Keratinocyte (primary cell): ENCODE measurements around the gene TCF7L2. TPM values are rescaled to one million over a fixed set of nuclear protein-coding genes. Genes with fewer than 3 reads are reported as not detected.

Experiments
- DNase-seq: peaks from one replicate; pipeline ENCODE4 v3.0.0-alpha.2; 2011; ENCODE audit warnings: low read depth, missing footprints, low spot score
- FAIRE-seq: peaks from 2 replicates; lab custom pipeline; 2011; peaks lifted over from hg19 to GRCh38; lab: Jason Lieb, UNC
- H2AFZ ChIP-seq: 2 replicates; pipeline ENCODE4 v1.6.0; 2012; ENCODE audit warnings: low read length, control low read depth, inconsistent platforms; ENCODE audit not compliant: control insufficient read depth
- H3K27ac ChIP-seq: 2 replicates; pipeline ENCODE4 v1.5.1; 2011; ENCODE audit warnings: low read length; ENCODE audit not compliant: control insufficient read depth, insufficient read depth
- H3K27me3 ChIP-seq: 3 replicates; pipeline ENCODE4 v1.6.0; 2011; ENCODE audit warnings: low read length; ENCODE audit not compliant: control insufficient read depth, insufficient read depth; ENCODE audit errors: extremely low read depth
- H3K36me3 ChIP-seq, 2 experiments: 2 replicates in 1 of 2; 3 replicates in 1 of 2; pipeline ENCODE4 v1.5.1; 2011; ENCODE audit warnings: low read length in 2 of 2, mild to moderate bottlenecking in 1 of 2; ENCODE audit not compliant: control insufficient read depth in 2 of 2, insufficient read depth in 2 of 2; ENCODE audit errors: extremely low read depth in 1 of 2
- H3K4me1 ChIP-seq: 3 replicates; pipeline ENCODE4 v1.5.1; 2011; ENCODE audit warnings: low read length; ENCODE audit not compliant: control insufficient read depth, insufficient read depth; ENCODE audit errors: extremely low read depth
- H3K4me2 ChIP-seq: 3 replicates; pipeline ENCODE4 v1.6.0; 2011; ENCODE audit warnings: low read depth, low read length; ENCODE audit not compliant: control insufficient read depth, insufficient read depth; ENCODE audit errors: extremely low read depth
- H3K4me3 ChIP-seq, 3 experiments: fragments of 200-600 bp in 1 of 3; sonication (generic) in 1 of 3; 2 replicates in 2 of 3; 3 replicates in 1 of 3; pipeline ENCODE4 v1.5.1; 2011 to 2016; ENCODE audit warnings: low read length in 3 of 3, mild to moderate bottlenecking in 3 of 3, control low read depth in 2 of 3, inconsistent platforms in 1 of 3, low read depth in 1 of 3, mixed read lengths in 1 of 3, mixed run types in 1 of 3, moderate library complexity in 1 of 3; ENCODE audit not compliant: control insufficient read depth in 2 of 3, insufficient read depth in 2 of 3; ENCODE audit errors: extremely low read depth in 1 of 3
- H3K79me2 ChIP-seq: 2 replicates; pipeline ENCODE4 v1.6.0; 2012; ENCODE audit warnings: low read length; ENCODE audit not compliant: control insufficient read depth, insufficient read depth
- H3K9ac ChIP-seq: 3 replicates; pipeline ENCODE4 v1.6.0; 2011; ENCODE audit warnings: low read length; ENCODE audit not compliant: control insufficient read depth, insufficient read depth; ENCODE audit errors: extremely low read depth
- H3K9me1 ChIP-seq: 3 replicates; pipeline ENCODE4 v1.6.0; 2011; ENCODE audit warnings: low read length; ENCODE audit not compliant: control insufficient read depth, insufficient read depth; ENCODE audit errors: extremely low read depth
- H3K9me3 ChIP-seq: 2 replicates; pipeline ENCODE4 v1.5.1; 2012; ENCODE audit warnings: low read depth, low read length; ENCODE audit not compliant: control insufficient read depth
- H4K20me1 ChIP-seq: 3 replicates; pipeline ENCODE4 v1.6.0; 2011; ENCODE audit warnings: low read length; ENCODE audit not compliant: control insufficient read depth, insufficient read depth; ENCODE audit errors: extremely low read depth
- CTCF ChIP-seq, 3 experiments: IDR thresholded peaks in 1 of 3; conservative IDR thresholded peaks in 1 of 3; optimal IDR thresholded peaks in 1 of 3; 2 replicates in 2 of 3; 3 replicates in 1 of 3; pipeline versions ENCODE3 to v1.5.1; 2011; ENCODE audit warnings: low read length in 3 of 3, mild to moderate bottlenecking in 3 of 3, moderate library complexity in 2 of 3, control low read depth in 1 of 3, inconsistent platforms in 1 of 3; ENCODE audit not compliant: insufficient read depth in 2 of 3; ENCODE audit errors: extremely low read depth in 1 of 3
- EZH2 ChIP-seq: IDR thresholded peaks from one replicate; pipeline ENCODE4 v1.6.1; 2012; ENCODE audit warnings: inconsistent platforms, mild to moderate bottlenecking, low read length, moderate library complexity
- dilution Hi-C: fragments of 300-500 bp; cut with MboI; formaldehyde crosslinking; loops from one replicate; pipeline ENCODE4 v1.7.0; 2020; ENCODE audit warnings: low sequenced_read_pairs; ENCODE audit not compliant: extremely low pct_ligation_motif_present
- polyA plus RNA-seq, 5 experiments: library from polyadenylated mRNA; depleted of rRNA in 3 of 5; stranded (reverse) in 3 of 5; stranded (forward) in 1 of 5; unstranded in 1 of 5; fragments of >200 nt; gene quantifications; 1 replicate in 1 of 5; 2 replicates in 3 of 5; 3 replicates in 1 of 5; pipeline versions ENCODE4 v1.2.1 to v1.2.3, GENCODE V29; 2011 to 2012; ENCODE audit warnings: missing spikeins in 2 of 5, low read depth in 1 of 5, low replicate concordance in 1 of 5

The TCF7L2 gene
- polyA plus RNA-seq, 1 donor (not counting 4 experiments of a cell fraction or from before 2014, with no cell fraction given) = 2.5 TPM

- Histone ChIP-seq H3K9me3 (no peaks in the 10 kb centered on the region), H4K20me1 (peaks cover 2% of the 10 kb centered on the region), H2AFZ (no peak overlapping the region), H3K9me1 (no peaks in the 10 kb centered on the region), H3K36me3 (no peaks in the 10 kb centered on the region), H3K27ac (no peak overlapping the region), H3K27me3 (no peaks in the 10 kb centered on the region), H3K9ac (no peak overlapping the region), H3K4me1 (peaks cover 11% of the 10 kb centered on the region), H3K4me3 (no peak overlapping the region), H3K4me2 (no peak overlapping the region), H3K79me2 (peaks cover 2% of the 10 kb centered on the region)
- FAIRE-seq (no peak), DNase-seq (no peak)
- TF ChIP-seq CTCF (optimal IDR thresholded peaks at IDR 0.05 in 1 of 3, IDR thresholded peaks at IDR 0.05 in 1 of 3, conservative IDR thresholded peaks at IDR 0.05 in 1 of 3; ENCODE audit: extremely low read depth in 1 of 3, insufficient read depth in 2 of 3, low read length in 3 of 3) (no peak), EZH2 (no peak)
- dilution Hi-C loops = no loop called here
Measured at GRCh38 chr10:113003052-113003451, 53.0 kb downstream of the TCF7L2 start.

GRCh38 chr10:113004069-113004618 lies 54.1 kb downstream of the TCF7L2 start:
- H3K4me2 ChIP-seq = no peak overlapping the region

More at GRCh38 chr10:113004069-113004618, 54.1 kb downstream of the TCF7L2 start:
- no peak overlapping the region for H3K9ac ChIP-seq
- H3K79me2 ChIP-seq = peaks cover under 1% of the 10 kb centered on the region
- no peaks in the 10 kb centered on the region for H3K9me1 ChIP-seq
- H3K4me3 ChIP-seq = no peak overlapping the region
- H3K27me3 ChIP-seq = no peaks in the 10 kb centered on the region
- H3K36me3 ChIP-seq = no peaks in the 10 kb centered on the region
- peaks cover 2% of the 10 kb centered on the region for H4K20me1 ChIP-seq
- H3K9me3 ChIP-seq = no peaks in the 10 kb centered on the region
- DNase-seq (no peak), FAIRE-seq (no peak)
- no peak overlapping the region for H2AFZ ChIP-seq
- no peak overlapping the region for H3K27ac ChIP-seq
- TF ChIP-seq EZH2 (no peak), CTCF (optimal IDR thresholded peaks at IDR 0.05 in 1 of 3, IDR thresholded peaks at IDR 0.05 in 1 of 3, conservative IDR thresholded peaks at IDR 0.05 in 1 of 3; ENCODE audit: extremely low read depth in 1 of 3, insufficient read depth in 2 of 3, low read length in 3 of 3) (no peak)
- dilution Hi-C loops = no loop called here
- peaks cover 11% of the 10 kb centered on the region for H3K4me1 ChIP-seq
